H7 (cell line): Measurements from ENCODE around the gene TCF7L2. TPM values are rescaled to one million over a fixed set of nuclear protein-coding genes. Genes with fewer than 3 reads are reported as not detected.

Source experiments
- DNase-seq: peaks from one replicate; pipeline ENCODE4 v3.0.0; 2012
- H3K27me3 ChIP-seq: 2 replicates; pipeline ENCODE4 v1.6.0; 2011; ENCODE audit warnings: mild to moderate bottlenecking, low read length; ENCODE audit not compliant: control insufficient read depth, insufficient read depth
- H3K36me3 ChIP-seq: replicated peaks from 2 replicates; pipeline ENCODE4 v1.5.1; 2011; ENCODE audit warnings: low read length; ENCODE audit not compliant: control insufficient read depth, insufficient read depth
- H3K4me3 ChIP-seq: 2 replicates; pipeline ENCODE4 v1.5.1; 2011; ENCODE audit warnings: low read depth, mild to moderate bottlenecking, control low read depth, low read length, moderate library complexity; ENCODE audit not compliant: insufficient read depth
- total RNA-seq: library from RNA; depleted of rRNA; stranded (reverse); fragments of >200 nt; shearing (Covaris generic); gene quantifications from 2 replicates; pipeline ENCODE4 v1.2.3, GENCODE V29; 2014; rRNA removed

The TCF7L2 gene
- total RNA-seq: 10.1 and 12.0 TPM in 2 replicates

- Histone ChIP-seq H3K27me3 (no peaks in the 10 kb centered on the region), H3K4me3 (peak within 1 kb of the TSS; percentile 81), H3K36me3 (no peaks in the 10 kb centered on the region)
- peak; percentile 94 for DNase-seq
Observed at GRCh38 chr10:112949875-112950507, at the start of gene TCF7L2. TSS of gene TCF7L2 (plus strand) at chr10:112950247. CDS start at chr10:112950757, 510 bp downstream.

- Histone ChIP-seq H3K4me3 (no peak overlapping the region), H3K36me3 (no peaks in the 10 kb centered on the region), H3K27me3 (peaks cover 6% of the 10 kb centered on the region; the same call in 1 of the 2 replicates)
- DNase-seq: no peak
Observed at GRCh38 chr10:112902730-112903129, 47.3 kb upstream of the TCF7L2 start.

- DNase-seq: no peak
- Histone ChIP-seq H3K27me3 (peaks cover 6% of the 10 kb centered on the region; the same call in 1 of the 2 replicates), H3K4me3 (no peak overlapping the region), H3K36me3 (no peaks in the 10 kb centered on the region)
Observed at GRCh38 chr10:112904000-112904399, 46.0 kb upstream of the TCF7L2 start.

GRCh38 chr10:112906945-112907344 is 43.1 kb upstream of the TCF7L2 start:
- Histone ChIP-seq H3K4me3 (no peak overlapping the region), H3K36me3 (no peaks in the 10 kb centered on the region), H3K27me3 (no peaks in the 10 kb centered on the region; the same call in 1 of the 2 replicates)
- DNase-seq: no peak

- Histone ChIP-seq H3K36me3 (no peaks in the 10 kb centered on the region), H3K27me3 (no peaks in the 10 kb centered on the region; the same call in 1 of the 2 replicates), H3K4me3 (no peak overlapping the region)
- DNase-seq: no peak
Observed at GRCh38 chr10:112907893-112908292, 42.2 kb upstream of the TCF7L2 start.

GRCh38 chr10:112911206-112911605 is 38.8 kb upstream of the TCF7L2 start:
- no peak for DNase-seq
- H3K27me3 ChIP-seq: peaks cover 21% of the 10 kb centered on the region
- H3K4me3 ChIP-seq: no peak overlapping the region
- no peaks in the 10 kb centered on the region for H3K36me3 ChIP-seq

- no peak for DNase-seq
- peaks cover 32% of the 10 kb centered on the region for H3K27me3 ChIP-seq
- H3K4me3 ChIP-seq: no peak overlapping the region
- H3K36me3 ChIP-seq: no peaks in the 10 kb centered on the region
Observed at GRCh38 chr10:112912410-112912928, 37.6 kb upstream of the TCF7L2 start.

- no peak for DNase-seq
- Histone ChIP-seq H3K36me3 (no peaks in the 10 kb centered on the region), H3K4me3 (no peak overlapping the region), H3K27me3 (peaks cover 36% of the 10 kb centered on the region)
Observed at GRCh38 chr10:112913255-112913654, 36.8 kb upstream of the TCF7L2 start.

- no peak for DNase-seq
- Histone ChIP-seq H3K36me3 (no peaks in the 10 kb centered on the region), H3K4me3 (no peak overlapping the region), H3K27me3 (peaks cover 39% of the 10 kb centered on the region)
Observed at GRCh38 chr10:112913661-112914287, 36.3 kb upstream of the TCF7L2 start.

GRCh38 chr10:112914288-112914952 is 35.6 kb upstream of the TCF7L2 start:
- Histone ChIP-seq H3K36me3 (no peaks in the 10 kb centered on the region), H3K27me3 (peaks cover 43% of the 10 kb centered on the region), H3K4me3 (no peak overlapping the region)
- no peak for DNase-seq

- Histone ChIP-seq H3K4me3 (no peak overlapping the region), H3K27me3 (peaks cover 45% of the 10 kb centered on the region)
- peak; percentile 45 for DNase-seq
Observed at GRCh38 chr10:112915590-112916572, 34.2 kb upstream of the TCF7L2 start.

GRCh38 chr10:112917681-112918080 is 32.4 kb upstream of the TCF7L2 start:
- Histone ChIP-seq H3K4me3 (no peak overlapping the region), H3K27me3 (peaks cover 45% of the 10 kb centered on the region), H3K36me3 (no peaks in the 10 kb centered on the region)
- no peak for DNase-seq

More at GRCh38 chr10:112915590-112916572, 34.2 kb upstream of the TCF7L2 start:
- H3K36me3 ChIP-seq: no peaks in the 10 kb centered on the region

GRCh38 chr10:112918771-112919170 is 31.3 kb upstream of the TCF7L2 start:
- H3K36me3 ChIP-seq: no peaks in the 10 kb centered on the region
- H3K4me3 ChIP-seq: no peak overlapping the region
- peaks cover 43% of the 10 kb centered on the region for H3K27me3 ChIP-seq
- no peak for DNase-seq

- no peaks in the 10 kb centered on the region for H3K36me3 ChIP-seq
Observed at GRCh38 chr10:112919721-112920120, 30.3 kb upstream of the TCF7L2 start.

More at GRCh38 chr10:112919721-112920120, 30.3 kb upstream of the TCF7L2 start:
- DNase-seq: no peak
- peaks cover 37% of the 10 kb centered on the region for H3K27me3 ChIP-seq
- no peak overlapping the region for H3K4me3 ChIP-seq
